KOPT-K1 (cell line): ENCODE results near the gene ATP6V1B1.

Experiments used
- H3K27ac ChIP-seq: fragments of 200-600 bp; sonication (generic); 2 replicates; pipeline ENCODE4 v1.5.1; 2016; ENCODE audit warnings: antibody characterized with exemption, mild to moderate bottlenecking, low read depth, low read length; ENCODE audit not compliant: poor library complexity, severe bottlenecking
- H3K36me3 ChIP-seq: fragments of 200-600 bp; sonication (generic); 2 replicates; pipeline ENCODE4 v1.5.1; 2017; ENCODE audit warnings: antibody characterized with exemption, mild to moderate bottlenecking, low read length, moderate library complexity; ENCODE audit not compliant: insufficient read depth
- H3K9me3 ChIP-seq: fragments of 200-600 bp; sonication (generic); 2 replicates; pipeline ENCODE4 v1.5.1; 2017; ENCODE audit warnings: antibody characterized with exemption, low read length, mild to moderate bottlenecking; ENCODE audit not compliant: insufficient read depth, poor library complexity, severe bottlenecking

The ATP6V1B1 gene

DNA sequence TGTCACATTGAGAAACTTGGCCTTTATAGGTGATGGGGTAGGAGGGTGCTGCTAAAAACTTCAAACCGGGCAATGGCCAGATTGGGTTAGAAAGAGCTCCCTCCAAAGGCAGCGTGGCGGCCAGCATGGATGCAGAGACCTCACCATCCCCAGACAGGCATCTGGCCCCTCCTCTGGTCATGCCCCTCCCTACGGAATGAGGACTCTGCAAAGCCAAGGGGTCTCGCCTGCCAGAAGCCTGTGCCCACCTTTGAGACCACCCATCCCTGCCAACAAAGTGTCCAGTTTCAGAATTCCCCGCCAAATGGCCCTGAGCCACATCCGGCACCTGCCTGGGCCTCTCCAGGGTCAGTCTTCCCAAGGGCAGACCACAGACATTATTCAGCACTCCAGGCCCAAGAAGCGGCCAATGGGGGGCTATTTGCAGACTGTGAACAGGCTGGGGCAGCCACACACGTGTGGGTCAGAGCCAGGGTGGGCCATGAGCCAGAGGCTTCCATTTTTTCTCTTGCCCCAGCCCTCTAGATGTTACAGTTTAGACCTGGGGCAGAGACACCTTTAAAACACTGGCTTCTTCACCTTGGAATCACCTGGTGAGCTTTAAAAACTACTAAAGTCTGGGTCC is 4.2 kb upstream of the ATP6V1B1 start:
- Histone ChIP-seq H3K36me3 (no peaks in the 10 kb centered on the region), H3K9me3 (no peaks in the 10 kb centered on the region), H3K27ac (no peak overlapping the region)

- Histone ChIP-seq H3K27ac (no peak overlapping the region), H3K36me3 (no peaks in the 10 kb centered on the region), H3K9me3 (no peaks in the 10 kb centered on the region)
These were observed 3.0 kb upstream of the ATP6V1B1 start for GRCh38 chr2:70932631-70933230.

DNA sequence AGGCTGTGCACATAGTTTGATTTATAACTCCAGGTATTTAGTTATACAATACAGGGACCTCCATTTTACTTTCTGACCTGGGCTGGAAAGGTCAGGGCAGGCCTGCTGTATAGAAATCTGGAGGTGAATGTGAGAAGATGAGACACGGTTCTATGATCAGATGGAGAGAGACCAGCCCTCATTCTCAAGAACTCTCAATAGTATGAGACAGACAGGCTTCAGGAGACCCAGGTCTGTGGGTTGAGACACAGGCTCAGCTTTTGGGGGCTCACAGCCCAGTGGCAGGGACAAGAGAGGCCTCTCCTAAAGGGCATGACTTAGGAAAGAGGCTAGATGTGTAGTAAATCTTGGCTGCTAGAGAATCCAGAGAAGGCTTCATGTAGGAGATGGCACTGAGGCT is 719 bp upstream of the ATP6V1B1 start:
- no peaks in the 10 kb centered on the region for H3K36me3 ChIP-seq
- H3K27ac ChIP-seq = no peak overlapping the region
- H3K9me3 ChIP-seq = no peaks in the 10 kb centered on the region

- H3K9me3 ChIP-seq = no peaks in the 10 kb centered on the region
- no peaks in the 10 kb centered on the region for H3K36me3 ChIP-seq
- no peak overlapping the region for H3K27ac ChIP-seq
These were observed 672 bp downstream of the ATP6V1B1 start for GRCh38 chr2:70936165-70936978.

DNA sequence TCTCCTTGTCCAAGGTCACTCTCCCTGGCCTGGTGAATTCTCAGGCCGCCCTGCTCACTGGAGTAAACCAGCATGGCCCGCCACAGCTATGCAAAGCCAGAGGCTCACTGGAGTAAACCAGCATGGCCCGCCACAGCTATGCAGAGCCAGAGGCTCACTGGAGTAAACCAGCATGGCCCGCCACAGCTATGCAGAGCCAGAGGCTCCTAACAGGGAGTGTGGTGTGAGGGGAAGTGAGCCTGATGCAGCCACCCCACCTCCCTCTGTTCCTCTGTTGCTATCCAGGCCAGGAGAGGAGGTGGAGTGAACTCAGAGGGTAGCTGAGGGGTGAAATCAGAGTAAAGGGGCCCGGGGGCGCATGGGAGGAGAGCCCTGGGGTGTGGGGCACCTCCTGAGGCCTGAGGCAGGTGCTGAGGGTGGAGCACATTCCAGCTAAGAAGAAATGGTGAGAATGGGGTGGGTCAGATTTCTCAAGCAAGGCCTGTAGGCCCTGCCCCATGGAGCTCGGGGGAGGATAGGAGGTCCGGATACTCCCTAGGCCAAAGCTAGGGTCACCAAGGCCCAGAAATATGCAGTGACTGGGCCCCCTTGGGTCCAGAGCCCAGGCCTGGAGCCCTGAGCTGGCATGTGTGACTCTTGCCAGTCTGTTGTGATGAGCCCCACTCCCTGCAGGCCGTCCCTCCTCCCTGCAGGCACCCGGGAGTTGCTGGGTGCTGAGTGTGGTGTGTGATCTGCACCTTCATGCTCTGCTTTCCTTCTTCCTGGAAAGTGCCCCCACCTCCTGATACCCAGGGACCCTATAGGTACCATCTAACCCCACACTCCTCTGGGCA is 1.5 kb downstream of the ATP6V1B1 start:
- Histone ChIP-seq H3K36me3 (no peaks in the 10 kb centered on the region), H3K9me3 (no peaks in the 10 kb centered on the region), H3K27ac (no peak overlapping the region)

- Histone ChIP-seq H3K27ac (no peak overlapping the region), H3K36me3 (no peaks in the 10 kb centered on the region), H3K9me3 (no peaks in the 10 kb centered on the region)
These were observed 2.3 kb downstream of the ATP6V1B1 start for GRCh38 chr2:70937866-70938585.

DNA sequence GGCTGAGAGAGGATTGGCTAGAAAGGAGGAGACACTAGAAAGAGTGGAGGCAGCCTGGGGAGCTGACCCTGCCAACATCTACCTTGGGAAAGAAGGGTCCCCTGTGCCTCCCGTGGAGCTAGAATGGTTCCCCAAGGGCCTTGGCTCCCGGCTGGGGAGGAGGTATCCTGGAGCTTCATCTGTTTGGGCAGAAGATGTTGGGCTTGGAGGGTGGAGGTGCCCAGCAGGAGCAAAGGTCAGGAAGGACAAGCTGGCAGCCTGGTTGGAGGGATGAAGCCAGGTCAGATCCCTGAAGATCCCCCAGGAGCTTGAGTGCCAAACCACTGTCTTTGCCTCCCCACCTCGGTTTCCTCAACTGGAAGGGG is 2.9 kb downstream of the ATP6V1B1 start:
- Histone ChIP-seq H3K27ac (no peak overlapping the region), H3K9me3 (no peaks in the 10 kb centered on the region)

GRCh38 chr2:70939001-70939838 is 3.5 kb downstream of the ATP6V1B1 start:
- Histone ChIP-seq H3K9me3 (no peaks in the 10 kb centered on the region), H3K27ac (no peak overlapping the region), H3K36me3 (no peaks in the 10 kb centered on the region)

More for the DNA sequence above, 2.9 kb downstream of the ATP6V1B1 start:
- H3K36me3 ChIP-seq = no peaks in the 10 kb centered on the region

- H3K27ac ChIP-seq = no peak overlapping the region
- no peaks in the 10 kb centered on the region for H3K9me3 ChIP-seq
- H3K36me3 ChIP-seq = no peaks in the 10 kb centered on the region
These were observed 4.3 kb downstream of the ATP6V1B1 start for GRCh38 chr2:70939839-70940580.

DNA sequence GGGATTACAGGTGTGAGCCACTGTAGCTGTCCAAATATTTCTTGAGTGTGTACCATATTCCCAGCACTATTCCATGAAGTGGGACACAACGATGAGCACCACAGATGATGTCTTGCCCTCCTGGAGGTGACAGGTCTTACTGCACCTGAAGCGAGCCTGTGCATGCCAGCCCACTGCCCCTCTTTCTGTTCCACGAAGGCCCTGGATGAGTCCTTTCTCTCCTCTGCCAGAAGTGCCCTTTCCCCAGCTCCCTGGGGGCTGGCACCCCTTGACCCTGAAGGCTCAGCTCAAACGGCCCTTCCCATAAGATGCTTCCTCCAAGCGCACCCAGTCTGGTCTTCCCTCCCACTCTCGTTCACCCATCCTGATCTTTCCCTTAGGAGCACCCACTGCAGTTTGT is 5.5 kb downstream of the ATP6V1B1 start:
- no peak overlapping the region for H3K27ac ChIP-seq
- no peaks in the 10 kb centered on the region for H3K36me3 ChIP-seq
- H3K9me3 ChIP-seq = no peaks in the 10 kb centered on the region

- Histone ChIP-seq H3K27ac (no peak overlapping the region), H3K9me3 (no peaks in the 10 kb centered on the region), H3K36me3 (no peaks in the 10 kb centered on the region)
These were observed 6.0 kb downstream of the ATP6V1B1 start for GRCh38 chr2:70941701-70942100.

DNA sequence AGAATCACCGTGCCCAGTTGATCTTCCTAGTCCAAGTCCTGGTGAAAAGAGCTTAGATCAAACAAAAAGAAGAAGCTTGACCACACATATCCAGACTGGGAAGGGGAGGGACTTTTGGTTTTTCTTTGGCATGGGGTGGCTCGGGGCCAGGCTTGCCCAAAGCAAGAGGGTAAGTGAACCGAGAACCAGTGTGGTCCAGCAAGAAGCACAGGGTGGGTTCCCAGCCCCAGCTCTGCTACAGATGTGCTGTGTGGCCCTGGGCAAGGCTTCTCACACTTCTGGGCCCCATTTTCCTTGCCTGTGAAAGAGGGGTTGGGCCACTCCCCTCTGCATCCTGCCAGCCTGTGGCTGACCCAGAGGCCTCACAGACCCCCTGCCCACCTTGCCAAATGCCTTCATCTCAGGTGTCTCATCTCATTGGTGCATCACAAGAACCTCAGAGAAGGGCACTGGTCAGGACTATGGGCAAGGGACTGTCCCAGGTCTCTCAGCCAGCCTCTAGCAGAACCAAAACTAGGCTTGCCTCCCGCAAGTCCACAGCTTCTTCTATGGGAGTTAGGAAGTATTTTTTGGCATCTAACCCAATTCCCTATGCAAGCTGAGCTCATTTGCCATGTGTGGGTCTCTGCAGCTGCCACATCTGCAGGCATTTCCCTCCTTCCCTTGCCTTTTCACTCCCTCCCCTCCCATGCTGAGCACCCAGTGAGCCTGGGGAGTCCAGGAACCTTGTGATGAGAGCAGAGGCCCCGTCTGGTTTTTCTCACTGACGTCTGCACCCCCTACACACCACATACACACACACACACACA is 6.9 kb downstream of the ATP6V1B1 start:
- H3K27ac ChIP-seq = no peak overlapping the region
- no peaks in the 10 kb centered on the region for H3K9me3 ChIP-seq
- no peaks in the 10 kb centered on the region for H3K36me3 ChIP-seq
